ENCODE measurements around the gene UTS2B.

The UTS2B gene

DNA sequence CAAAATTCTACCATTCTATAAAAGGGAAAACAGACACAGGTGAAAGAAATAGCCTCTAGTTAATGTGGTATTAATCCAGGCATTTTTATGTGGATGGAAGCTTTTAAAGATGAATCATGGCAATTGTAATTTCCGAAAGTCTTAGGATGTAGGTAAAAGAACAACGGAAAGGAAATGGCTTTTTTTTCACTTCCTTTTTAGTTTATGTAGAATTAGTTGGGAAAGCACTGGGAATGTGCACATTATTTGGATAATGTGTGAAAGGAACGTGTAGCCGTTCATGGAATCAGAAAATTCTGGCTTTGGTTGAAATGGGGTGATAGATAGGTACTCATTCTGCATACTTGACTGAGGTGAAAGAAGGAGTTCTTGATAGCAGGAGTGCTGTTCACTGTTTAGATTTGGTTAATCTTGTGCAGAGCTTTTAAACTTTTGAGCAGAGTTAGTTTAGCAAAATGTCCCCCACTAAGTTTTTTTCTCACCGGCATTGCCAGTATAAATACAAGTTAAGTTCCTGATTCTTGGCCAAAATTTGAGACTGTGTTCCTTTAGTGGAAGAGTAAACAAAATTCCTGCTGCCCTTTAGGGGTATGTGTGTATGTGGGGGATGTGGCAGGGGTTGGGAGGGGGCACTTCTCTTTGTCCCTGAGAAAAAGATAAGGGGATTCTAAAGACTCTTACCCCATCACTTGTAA is 20.2 kb upstream of the UTS2B start:
- H2AFZ ChIP-seq (ENCODE audit: low read length), result no peak overlapping the region
- TF ChIP-seq EZH2phosphoT487 (IDR thresholded peaks at IDR 0.05; ENCODE audit: borderline replicate concordance), result no peak
- TF ChIP-seq, protein P1, sequence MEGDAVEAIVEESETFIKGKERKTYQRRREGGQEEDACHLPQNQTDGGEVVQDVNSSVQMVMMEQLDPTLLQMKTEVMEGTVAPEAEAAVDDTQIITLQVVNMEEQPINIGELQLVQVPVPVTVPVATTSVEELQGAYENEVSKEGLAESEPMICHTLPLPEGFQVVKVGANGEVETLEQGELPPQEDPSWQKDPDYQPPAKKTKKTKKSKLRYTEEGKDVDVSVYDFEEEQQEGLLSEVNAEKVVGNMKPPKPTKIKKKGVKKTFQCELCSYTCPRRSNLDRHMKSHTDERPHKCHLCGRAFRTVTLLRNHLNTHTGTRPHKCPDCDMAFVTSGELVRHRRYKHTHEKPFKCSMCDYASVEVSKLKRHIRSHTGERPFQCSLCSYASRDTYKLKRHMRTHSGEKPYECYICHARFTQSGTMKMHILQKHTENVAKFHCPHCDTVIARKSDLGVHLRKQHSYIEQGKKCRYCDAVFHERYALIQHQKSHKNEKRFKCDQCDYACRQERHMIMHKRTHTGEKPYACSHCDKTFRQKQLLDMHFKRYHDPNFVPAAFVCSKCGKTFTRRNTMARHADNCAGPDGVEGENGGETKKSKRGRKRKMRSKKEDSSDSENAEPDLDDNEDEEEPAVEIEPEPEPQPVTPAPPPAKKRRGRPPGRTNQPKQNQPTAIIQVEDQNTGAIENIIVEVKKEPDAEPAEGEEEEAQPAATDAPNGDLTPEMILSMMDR (conservative IDR thresholded peaks at IDR 0.05; ENCODE audit: low read length), result no peak
- H4K20me1 ChIP-seq (ENCODE audit: insufficient read depth, low read length, poor library complexity, severe bottlenecking), result no peaks in the 10 kb centered on the region
- H3K36me3 ChIP-seq (ENCODE audit: insufficient read depth, low read length), result no peaks in the 10 kb centered on the region
- H3K9me2 ChIP-seq (replicated peaks; ENCODE audit: low read depth, low read length), result no peaks in the 10 kb centered on the region
- H3K9me3 ChIP-seq (ENCODE audit: insufficient read depth, low read depth, low read length), result no peaks in the 10 kb centered on the region
- H3K4me2 ChIP-seq (ENCODE audit: low read depth, low read length, poor library complexity, severe bottlenecking), result no peak overlapping the region
- no peaks in the 10 kb centered on the region for H3F3A ChIP-seq (ENCODE audit: low read depth)
- no peak overlapping the region for H3K4me3 ChIP-seq (ENCODE audit: low read length, poor library complexity, severe bottlenecking)
- no peaks in the 10 kb centered on the region for H3K27me3 ChIP-seq (ENCODE audit: insufficient read depth, low read length, poor library complexity, severe bottlenecking)
- H3K79me2 ChIP-seq (ENCODE audit: insufficient read depth, low read length), result no peaks in the 10 kb centered on the region
- no peak overlapping the region for H3K9ac ChIP-seq (ENCODE audit: low read depth, low read length, poor library complexity, severe bottlenecking)
- no peaks in the 10 kb centered on the region for H3K4me1 ChIP-seq (ENCODE audit: insufficient read depth, low read length, poor library complexity, severe bottlenecking)

DNA sequence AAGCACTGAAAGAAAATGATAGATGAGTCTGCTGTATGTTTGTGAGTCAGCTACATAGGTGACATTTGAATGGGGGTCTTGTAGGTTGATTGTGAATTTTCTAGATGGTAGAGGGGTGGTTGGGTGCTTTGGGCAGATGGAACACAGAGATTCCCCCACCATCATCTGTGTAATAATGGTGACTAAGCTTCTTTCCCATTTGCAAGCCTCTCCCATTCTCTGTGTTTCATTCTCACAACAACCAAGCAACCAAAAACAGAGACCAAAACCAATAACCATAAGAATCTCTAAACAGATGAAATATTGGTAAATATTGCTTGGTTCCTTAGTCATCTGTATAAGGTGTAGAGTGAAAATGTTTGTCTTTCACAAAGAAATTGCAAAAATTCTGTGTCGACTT is 17.8 kb upstream of the UTS2B start:
- Histone ChIP-seq H3K4me2 (ENCODE audit: low read depth, low read length, poor library complexity, severe bottlenecking) (no peak overlapping the region), H3K27me3 (ENCODE audit: insufficient read depth, low read length, poor library complexity, severe bottlenecking) (no peaks in the 10 kb centered on the region), H3K9me3 (ENCODE audit: insufficient read depth, low read depth, low read length) (no peaks in the 10 kb centered on the region), H3K9ac (ENCODE audit: low read depth, low read length, poor library complexity, severe bottlenecking) (no peak overlapping the region), H3K36me3 (ENCODE audit: insufficient read depth, low read length) (no peaks in the 10 kb centered on the region), H2AFZ (ENCODE audit: low read length) (no peak overlapping the region), H3K4me3 (ENCODE audit: low read length, poor library complexity, severe bottlenecking) (no peak overlapping the region), H3K4me1 (ENCODE audit: insufficient read depth, low read length, poor library complexity, severe bottlenecking) (no peaks in the 10 kb centered on the region), H4K20me1 (ENCODE audit: insufficient read depth, low read length, poor library complexity, severe bottlenecking) (no peaks in the 10 kb centered on the region), H3K79me2 (ENCODE audit: insufficient read depth, low read length) (no peaks in the 10 kb centered on the region), H3K9me2 (replicated peaks; ENCODE audit: low read depth, low read length) (no peaks in the 10 kb centered on the region), H3F3A (ENCODE audit: low read depth) (no peaks in the 10 kb centered on the region)
- TF ChIP-seq, protein P1 (conservative IDR thresholded peaks at IDR 0.05; ENCODE audit: low read length), result no peak
- TF ChIP-seq EZH2phosphoT487 (IDR thresholded peaks at IDR 0.05; ENCODE audit: borderline replicate concordance), result no peak

DNA sequence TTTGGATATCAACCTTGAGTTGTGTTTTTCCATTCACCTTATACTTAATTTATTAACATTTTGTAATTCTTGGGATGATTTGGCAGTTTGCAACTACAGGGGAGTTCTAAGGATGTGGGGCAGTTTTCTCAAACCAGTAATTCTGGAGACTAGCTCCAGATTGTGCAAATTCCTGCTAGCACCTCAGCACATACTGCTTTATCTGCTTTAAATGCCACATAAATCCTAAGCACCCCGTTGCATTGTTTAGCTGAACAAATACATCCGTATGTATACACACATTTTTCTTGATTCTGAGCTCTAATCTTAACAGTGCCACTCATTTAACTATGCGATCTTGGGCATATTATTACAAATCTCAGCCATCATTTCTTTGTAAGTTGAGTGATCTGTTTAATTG is 16.9 kb upstream of the UTS2B start:
- Histone ChIP-seq H3K9me3 (ENCODE audit: insufficient read depth, low read depth, low read length) (no peaks in the 10 kb centered on the region), H3K9me2 (replicated peaks; ENCODE audit: low read depth, low read length) (no peaks in the 10 kb centered on the region), H2AFZ (ENCODE audit: low read length) (no peak overlapping the region), H3K27me3 (ENCODE audit: insufficient read depth, low read length, poor library complexity, severe bottlenecking) (no peaks in the 10 kb centered on the region), H3K79me2 (ENCODE audit: insufficient read depth, low read length) (no peaks in the 10 kb centered on the region), H3K4me3 (ENCODE audit: low read length, poor library complexity, severe bottlenecking) (no peak overlapping the region), H3K4me1 (ENCODE audit: insufficient read depth, low read length, poor library complexity, severe bottlenecking) (no peaks in the 10 kb centered on the region), H3F3A (ENCODE audit: low read depth) (no peaks in the 10 kb centered on the region), H4K20me1 (ENCODE audit: insufficient read depth, low read length, poor library complexity, severe bottlenecking) (no peaks in the 10 kb centered on the region), H3K4me2 (ENCODE audit: low read depth, low read length, poor library complexity, severe bottlenecking) (no peak overlapping the region), H3K9ac (ENCODE audit: low read depth, low read length, poor library complexity, severe bottlenecking) (no peak overlapping the region), H3K36me3 (ENCODE audit: insufficient read depth, low read length) (no peaks in the 10 kb centered on the region)
- TF ChIP-seq EZH2phosphoT487 (IDR thresholded peaks at IDR 0.05; ENCODE audit: borderline replicate concordance), result no peak
- TF ChIP-seq, protein P1 (conservative IDR thresholded peaks at IDR 0.05; ENCODE audit: low read length), result no peak

All from Loucy (cell line).